Measurements from ENCODE around the gene HECTD2.

HECTD2 gene

DNA sequence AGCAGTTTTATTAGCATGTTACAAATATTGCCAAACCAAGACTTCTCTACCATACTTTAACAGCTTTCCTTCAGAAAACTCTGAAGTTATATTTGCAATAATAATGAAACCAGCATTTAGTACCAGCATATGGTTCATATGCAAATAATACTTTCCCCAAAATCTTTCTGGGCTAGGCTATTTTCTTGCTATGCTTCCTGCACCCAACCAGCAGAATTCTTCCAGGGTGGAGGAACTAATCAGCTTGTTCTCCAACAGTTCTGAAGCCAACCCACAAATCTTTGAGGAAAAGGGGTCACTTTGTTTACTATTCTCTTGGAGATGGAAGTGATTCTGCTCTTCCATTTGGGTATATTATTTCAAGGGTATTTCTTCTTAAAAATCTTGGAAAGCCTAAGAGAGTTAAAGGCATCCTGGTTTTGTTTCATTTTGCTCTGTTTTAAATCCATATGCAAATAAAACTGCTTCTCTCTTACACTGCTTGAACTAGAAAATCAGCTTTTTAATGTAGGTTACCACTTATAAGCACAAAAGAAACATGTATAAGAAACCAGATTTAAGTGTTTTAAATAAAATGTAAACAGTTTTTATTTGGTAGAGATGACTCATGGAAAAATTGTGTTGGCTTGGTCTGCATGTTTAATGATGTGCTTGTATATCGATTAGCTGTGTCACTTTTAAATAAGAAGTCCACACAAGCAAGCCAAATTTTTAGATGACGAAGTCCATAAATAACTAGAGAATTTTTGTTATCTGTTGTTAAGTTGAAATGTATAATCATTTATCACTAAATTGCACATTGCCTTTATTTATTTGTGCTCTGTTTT lies 103.7 kb downstream of the HECTD2 start:
- Histone ChIP-seq H3K27ac (ENCODE audit: low read depth, low read length) (no peak overlapping the region), H3K4me2 (ENCODE audit: low read length) (no peak overlapping the region), H3F3A (ENCODE audit: control insufficient read depth, insufficient read depth) (no peaks in the 10 kb centered on the region), H4K20me1 (ENCODE audit: control insufficient read depth, insufficient read depth, low read depth, low read length) (no peaks in the 10 kb centered on the region), H3K27me3 (ENCODE audit: control insufficient read depth, low read length) (no peaks in the 10 kb centered on the region), H3K36me3 (ENCODE audit: control insufficient read depth, low read length) (no peaks in the 10 kb centered on the region), H3K79me2 (ENCODE audit: control insufficient read depth, low read length) (no peaks in the 10 kb centered on the region), H3K4me3 (ENCODE audit: low read length) (no peak overlapping the region), H3K9me3 (ENCODE audit: control insufficient read depth, insufficient read depth, low read length) (no peaks in the 10 kb centered on the region), H3K4me1 (ENCODE audit: control insufficient read depth, low read length) (no peaks in the 10 kb centered on the region), H3K9me2 (replicated peaks; ENCODE audit: control insufficient read depth, low read length) (no peaks in the 10 kb centered on the region)
- TF ChIP-seq EZH2phosphoT487 (IDR thresholded peaks at IDR 0.05; ENCODE audit: borderline replicate concordance, low read length): no peak
- TF ChIP-seq, protein P1, sequence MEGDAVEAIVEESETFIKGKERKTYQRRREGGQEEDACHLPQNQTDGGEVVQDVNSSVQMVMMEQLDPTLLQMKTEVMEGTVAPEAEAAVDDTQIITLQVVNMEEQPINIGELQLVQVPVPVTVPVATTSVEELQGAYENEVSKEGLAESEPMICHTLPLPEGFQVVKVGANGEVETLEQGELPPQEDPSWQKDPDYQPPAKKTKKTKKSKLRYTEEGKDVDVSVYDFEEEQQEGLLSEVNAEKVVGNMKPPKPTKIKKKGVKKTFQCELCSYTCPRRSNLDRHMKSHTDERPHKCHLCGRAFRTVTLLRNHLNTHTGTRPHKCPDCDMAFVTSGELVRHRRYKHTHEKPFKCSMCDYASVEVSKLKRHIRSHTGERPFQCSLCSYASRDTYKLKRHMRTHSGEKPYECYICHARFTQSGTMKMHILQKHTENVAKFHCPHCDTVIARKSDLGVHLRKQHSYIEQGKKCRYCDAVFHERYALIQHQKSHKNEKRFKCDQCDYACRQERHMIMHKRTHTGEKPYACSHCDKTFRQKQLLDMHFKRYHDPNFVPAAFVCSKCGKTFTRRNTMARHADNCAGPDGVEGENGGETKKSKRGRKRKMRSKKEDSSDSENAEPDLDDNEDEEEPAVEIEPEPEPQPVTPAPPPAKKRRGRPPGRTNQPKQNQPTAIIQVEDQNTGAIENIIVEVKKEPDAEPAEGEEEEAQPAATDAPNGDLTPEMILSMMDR (IDR thresholded peaks at IDR 0.05; ENCODE audit: low read depth, low read length, poor library complexity, severe bottlenecking): no peak

DNA sequence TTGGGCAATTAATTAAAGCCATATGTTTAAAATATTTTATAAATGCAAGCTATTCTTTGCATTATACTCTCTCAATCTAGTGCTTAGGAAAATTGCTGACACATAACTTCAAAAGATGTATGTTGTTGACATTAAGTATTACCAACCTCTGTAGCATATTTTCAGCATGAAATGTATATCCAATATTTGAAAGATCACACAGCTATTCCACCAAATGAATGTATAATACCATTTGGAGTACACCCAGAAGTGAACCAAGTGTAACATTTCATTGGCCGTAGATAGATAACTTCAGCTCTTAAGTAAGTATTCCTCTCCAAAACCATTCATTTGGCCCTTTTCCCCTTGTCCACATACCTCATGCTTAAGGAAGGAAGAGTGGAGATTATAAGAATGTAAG lies 104.6 kb downstream of the HECTD2 start:
- no peak overlapping the region for H3K4me3 ChIP-seq (ENCODE audit: low read length)
- H4K20me1 ChIP-seq (ENCODE audit: control insufficient read depth, insufficient read depth, low read depth, low read length): no peaks in the 10 kb centered on the region
- TF ChIP-seq, protein P1 (IDR thresholded peaks at IDR 0.05; ENCODE audit: low read depth, low read length, poor library complexity, severe bottlenecking): no peak
- no peak for TF ChIP-seq EZH2phosphoT487 (IDR thresholded peaks at IDR 0.05; ENCODE audit: borderline replicate concordance, low read length)

DNA sequence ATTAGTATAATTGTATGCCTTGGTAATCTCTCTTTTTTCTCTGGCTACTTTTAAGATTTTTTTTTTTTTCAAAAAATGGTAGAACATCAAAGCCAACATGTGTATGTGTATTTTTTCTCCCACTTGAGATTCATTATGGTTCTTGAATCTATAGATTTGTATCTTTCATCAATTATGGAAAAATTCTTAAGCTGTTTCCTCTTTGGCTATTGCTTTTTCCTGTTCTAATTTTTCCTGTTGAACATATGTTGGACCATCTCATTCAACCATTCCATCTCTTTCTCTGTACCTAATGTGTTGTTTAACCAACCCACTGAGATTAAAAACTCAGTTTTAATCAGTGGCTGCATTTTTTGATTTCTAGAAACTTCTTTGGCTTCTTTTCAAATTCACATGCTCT lies 107.2 kb downstream of the HECTD2 start:
- Histone ChIP-seq H3K36me3 (ENCODE audit: control insufficient read depth, low read length) (no peaks in the 10 kb centered on the region), H3K9me2 (replicated peaks; ENCODE audit: control insufficient read depth, low read length) (no peaks in the 10 kb centered on the region), H3F3A (ENCODE audit: control insufficient read depth, insufficient read depth) (no peaks in the 10 kb centered on the region), H3K4me1 (ENCODE audit: control insufficient read depth, low read length) (no peaks in the 10 kb centered on the region), H3K27ac (ENCODE audit: low read depth, low read length) (no peak overlapping the region), H4K20me1 (ENCODE audit: control insufficient read depth, insufficient read depth, low read depth, low read length) (no peaks in the 10 kb centered on the region), H3K27me3 (ENCODE audit: control insufficient read depth, low read length) (no peaks in the 10 kb centered on the region), H3K79me2 (ENCODE audit: control insufficient read depth, low read length) (no peaks in the 10 kb centered on the region), H3K4me2 (ENCODE audit: low read length) (no peak overlapping the region), H3K4me3 (ENCODE audit: low read length) (no peak overlapping the region), H3K9me3 (ENCODE audit: control insufficient read depth, insufficient read depth, low read length) (no peaks in the 10 kb centered on the region)
- no peak for TF ChIP-seq EZH2phosphoT487 (IDR thresholded peaks at IDR 0.05; ENCODE audit: borderline replicate concordance, low read length)
- TF ChIP-seq, protein P1 (IDR thresholded peaks at IDR 0.05; ENCODE audit: low read depth, low read length, poor library complexity, severe bottlenecking): no peak

More for the DNA sequence above, 104.6 kb downstream of the HECTD2 start:
- Histone ChIP-seq H3K4me2 (ENCODE audit: low read length) (no peak overlapping the region), H3K4me1 (ENCODE audit: control insufficient read depth, low read length) (no peaks in the 10 kb centered on the region), H3K79me2 (ENCODE audit: control insufficient read depth, low read length) (no peaks in the 10 kb centered on the region), H3F3A (ENCODE audit: control insufficient read depth, insufficient read depth) (no peaks in the 10 kb centered on the region), H3K9me3 (ENCODE audit: control insufficient read depth, insufficient read depth, low read length) (no peaks in the 10 kb centered on the region), H3K27me3 (ENCODE audit: control insufficient read depth, low read length) (no peaks in the 10 kb centered on the region), H3K27ac (ENCODE audit: low read depth, low read length) (no peak overlapping the region), H3K36me3 (ENCODE audit: control insufficient read depth, low read length) (no peaks in the 10 kb centered on the region), H3K9me2 (replicated peaks; ENCODE audit: control insufficient read depth, low read length) (no peaks in the 10 kb centered on the region)
